ENCODE measurements around the gene PPME1. TPM values are rescaled to one million over a fixed set of nuclear protein-coding genes. Genes with fewer than 3 reads are reported as not detected.

PPME1 gene
- total RNA-seq, 1 experiment from 2014 or later = 38.1 TPM

GRCh38 chr11:74297484-74297883, 126.4 kb downstream of the PPME1 start:
- no peaks in the 10 kb centered on the region for H3K36me3 Mint-ChIP-seq (ENCODE audit: insufficient read depth, unreplicated experiment)

DNA sequence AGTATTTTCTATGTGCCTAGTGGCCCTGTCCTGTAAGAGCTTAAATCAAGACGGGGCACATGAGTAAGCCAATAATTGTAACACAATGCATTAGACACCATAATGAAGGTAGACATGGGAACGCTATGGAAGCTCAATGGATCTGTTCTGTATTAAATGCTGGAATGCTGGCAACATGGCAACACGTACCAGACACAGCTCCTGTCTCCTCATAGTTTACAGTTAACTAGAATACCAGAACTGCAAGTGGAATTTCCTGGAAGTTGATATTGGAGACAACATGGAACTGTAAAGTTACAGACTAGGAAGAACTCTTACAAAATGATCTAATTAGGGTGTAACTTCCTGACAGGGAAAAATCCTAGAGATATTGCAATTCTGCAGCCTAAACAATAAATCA, 127.9 kb downstream of the PPME1 start:
- peaks cover 4% of the 10 kb centered on the region for H3K9me3 Mint-ChIP-seq (ENCODE audit: unreplicated experiment)
- intact Hi-C loops (cut with micrococcal nuclease) = no loop called here
- no peaks in the 10 kb centered on the region for H3K27me3 Mint-ChIP-seq (ENCODE audit: insufficient read depth, unreplicated experiment)
- BruUV-seq (replicated peaks) = no TSS peak
- no peaks in the 10 kb centered on the region for H3K4me1 Mint-ChIP-seq (ENCODE audit: insufficient read depth, unreplicated experiment)
- no peaks in the 10 kb centered on the region for H3K36me3 Mint-ChIP-seq (ENCODE audit: insufficient read depth, unreplicated experiment)
- CTCF ChIA-PET = interaction anchor here (1.1 to 1.6 kb wide), 2 partner anchors 22 to 90 kb away, joined by 3 to 4 read pairs; no protein-coding TSS in a partner anchor
- no peak overlapping the region for H3K4me3 Mint-ChIP-seq (ENCODE audit: unreplicated experiment)
- no peak for DNase-seq (ENCODE audit: unreplicated experiment)
- TF ChIP-seq CTCF (IDR thresholded peaks at IDR 0.05; ENCODE audit: unreplicated experiment) = no peak
- no peak overlapping the region for H3K27ac Mint-ChIP-seq (ENCODE audit: low read depth, unreplicated experiment)
- POLR2A ChIA-PET = interaction anchor here (1.0 kb wide), 1 partner anchor 11 kb away, joined by 4 read pairs; no protein-coding TSS in a partner anchor

More at GRCh38 chr11:74297484-74297883, 126.4 kb downstream of the PPME1 start:
- intact Hi-C loops (cut with micrococcal nuclease) = no loop called here
- Mint-ChIP-seq H3K27me3 (ENCODE audit: insufficient read depth, unreplicated experiment) (no peaks in the 10 kb centered on the region), H3K27ac (ENCODE audit: low read depth, unreplicated experiment) (no peak overlapping the region), H3K9me3 (ENCODE audit: unreplicated experiment) (peaks cover 7% of the 10 kb centered on the region), H3K4me3 (ENCODE audit: unreplicated experiment) (no peak overlapping the region), H3K4me1 (ENCODE audit: insufficient read depth, unreplicated experiment) (no peaks in the 10 kb centered on the region)
- no TSS peak for BruUV-seq (replicated peaks)
- POLR2A ChIA-PET = interaction anchor here (0.7 kb wide), 1 partner anchor 113 kb away, joined by 3 read pairs; no protein-coding TSS in a partner anchor
- TF ChIP-seq CTCF (IDR thresholded peaks at IDR 0.05; ENCODE audit: unreplicated experiment) = no peak
- DNase-seq (ENCODE audit: unreplicated experiment) = no peak
- CTCF ChIA-PET = interaction anchor here (0.5 kb wide), 1 partner anchor 121 kb away, joined by 3 read pairs; no protein-coding TSS in a partner anchor

Other genes with a start within 250 kb of the PPME1 start
- 0.29 and 0.30 TPM in 2 replicates for gene DNAJB13, start 220.3 kb upstream of the PPME1 start, total RNA-seq (2022)
- gene UCP2, start 188.4 kb upstream of the PPME1 start, total RNA-seq (2022) = not detected in 2 replicates
- gene UCP3, start 162.2 kb upstream of the PPME1 start, total RNA-seq (2022) = 1.5 and 2.5 TPM in 2 replicates
- gene C2CD3, start 287 bp upstream of the PPME1 start, total RNA-seq (2022) = 18.7 and 23.2 TPM in 2 replicates
- gene P4HA3, start 140.4 kb downstream of the PPME1 start, total RNA-seq (2022) = 0.15 and 0.93 TPM in 2 replicates
- 0.59 and 0.75 TPM in 2 replicates for gene PGM2L1, start 227.1 kb downstream of the PPME1 start, total RNA-seq (2022)